HepG2 (cell line): Measurements from ENCODE around the gene UTP25. TPM values are rescaled to one million over a fixed set of nuclear protein-coding genes. Genes with fewer than 3 reads are reported as not detected.
"Not testable (repeated sequence)": the region's sequence is repeated elsewhere in the genome, so short reads cannot be mapped to it uniquely, and the experiment has no call there.

Experiments used
- ATAC-seq: fragments of 200-7000 bp; cut with Tn5 transposase; 3 replicates; pipeline ENCODE4 v1.9.1; 2020; ENCODE audit warnings: mild to moderate bottlenecking, moderate library complexity
- BruUV-seq: library from RNA; stranded (reverse); fragments of 400-500 nt; replicated peaks from 2 replicates; lab custom pipeline; 2021; lab: Mats Ljungman, UMichigan
- CTCF ChIA-PET: fragments of 300-600 bp; formaldehyde crosslinking; extraction: SDS; loops from one replicate; lab custom pipeline; 2021; ENCODE audit warnings: low total read pairs, inconsistent platforms, low intra/inter-chr PET ratio; lab: Yijun Ruan, JAX
- POLR2A ChIA-PET: fragments of 350-600 bp; sonication (Branson Sonifier 250); formaldehyde crosslinking; loops from one replicate; lab custom pipeline; 2020; ENCODE audit warnings: antibody characterized with exemption, inconsistent platforms; lab: Yijun Ruan, JAX
- DNase-seq: peaks from one replicate; pipeline ENCODE4 v3.0.0-alpha.2; 2015; ENCODE audit warnings: low spot score
- FAIRE-seq: peaks from 3 replicates; lab custom pipeline; 2011; peaks lifted over from hg19 to GRCh38; lab: Jason Lieb, UNC
- H2AFZ ChIP-seq: one replicate; pipeline ENCODE4 v1.6.1; 2011; ENCODE audit warnings: low read length, inconsistent platforms
- H3K27ac ChIP-seq: fragments of 300-600 bp; 3 replicates; pipeline ENCODE4 v1.8.0; 2011; ENCODE audit warnings: mixed run types, mild to moderate bottlenecking, mixed read lengths, low read length, inconsistent platforms; ENCODE audit not compliant: insufficient read depth; ENCODE audit errors: extremely low read length
- H3K27me3 ChIP-seq, 2 experiments: fragments of 200-600 bp in 1 of 2; 2 replicates in 1 of 2; 3 replicates in 1 of 2; pipeline versions ENCODE4 v1.6.0 to v1.8.0; 2011; ENCODE audit warnings: low read length in 2 of 2, mild to moderate bottlenecking in 2 of 2, moderate library complexity in 2 of 2, inconsistent platforms in 1 of 2; ENCODE audit not compliant: insufficient read depth in 2 of 2, control insufficient read depth in 1 of 2
- H3K36me3 ChIP-seq, 2 experiments: fragments of 200-600 bp in 1 of 2; replicated peaks in 1 of 2; 2 replicates in 1 of 2; 3 replicates in 1 of 2; pipeline versions ENCODE4 v1.5.1 to v1.8.0; 2011; ENCODE audit warnings: low read length in 2 of 2, inconsistent platforms in 1 of 2; ENCODE audit not compliant: insufficient read depth in 2 of 2, control insufficient read depth in 1 of 2
- H3K4me1 ChIP-seq: 2 replicates; pipeline ENCODE4 v1.5.1; 2012; ENCODE audit warnings: low read length, inconsistent platforms; ENCODE audit not compliant: insufficient read depth
- H3K4me2 ChIP-seq: 2 replicates; pipeline ENCODE4 v1.6.0; 2011; ENCODE audit warnings: low read depth, low read length, inconsistent platforms
- H3K4me3 ChIP-seq, 3 experiments: fragments of 200-600 bp in 1 of 3; sonication (generic), shearing (Covaris generic) in 1 of 3; replicated peaks in 1 of 3; 2 replicates each; pipeline ENCODE4 v1.5.1; 2011 to 2016; ENCODE audit warnings: low read length in 3 of 3, inconsistent platforms in 2 of 3, low read depth in 2 of 3, mild to moderate bottlenecking in 2 of 3, control low read depth in 1 of 3, mixed read lengths in 1 of 3; ENCODE audit not compliant: insufficient read depth in 1 of 3
- H3K79me2 ChIP-seq: one replicate; pipeline ENCODE4 v1.6.1; 2011; ENCODE audit warnings: low read length, inconsistent platforms; ENCODE audit not compliant: insufficient read depth
- H3K9ac ChIP-seq: 2 replicates; pipeline ENCODE4 v1.6.0; 2011; ENCODE audit warnings: mild to moderate bottlenecking, low read depth, low read length, inconsistent platforms; ENCODE audit not compliant: insufficient read depth
- H3K9me3 ChIP-seq: 2 replicates; pipeline ENCODE4 v1.5.1; 2012; ENCODE audit warnings: mild to moderate bottlenecking, low read length
- H4K20me1 ChIP-seq: 2 replicates; pipeline ENCODE4 v1.6.0; 2011; ENCODE audit warnings: inconsistent platforms, mild to moderate bottlenecking, low read length, moderate library complexity; ENCODE audit not compliant: insufficient read depth
- CTCF ChIP-seq: sonication (generic); formaldehyde crosslinking; IDR thresholded peaks from 2 replicates; pipeline ENCODE4 v1.5.0; 2020; ENCODE audit warnings: mild to moderate bottlenecking, missing genetic modification reagents, moderate library complexity
- GABPA ChIP-seq, 2 experiments: IDR thresholded peaks; 2 replicates each; pipeline ENCODE4 v1.6.1; 2011 to 2016; ENCODE audit warnings: low read depth in 2 of 2, low read length in 1 of 2, missing biosample characterization in 1 of 2, missing genetic modification characterization in 1 of 2
- KLF6 ChIP-seq: IDR thresholded peaks from 2 replicates; pipeline ENCODE4 v1.8.0; 2016; ENCODE audit warnings: missing biosample characterization, missing genetic modification reagents
- MEIS2 ChIP-seq: sonication (generic); formaldehyde crosslinking; IDR thresholded peaks from 2 replicates; pipeline ENCODE4 v1.9.0; 2021; ENCODE audit warnings: mild to moderate bottlenecking, missing genetic modification reagents
- NR3C1 ChIP-seq: sonication (generic); formaldehyde crosslinking; IDR thresholded peaks from 2 replicates; pipeline ENCODE4 v1.4.0; 2020; ENCODE audit warnings: missing genetic modification reagents
- RFX5 ChIP-seq: IDR thresholded peaks from 2 replicates; pipeline ENCODE4 v1.6.1; 2011; ENCODE audit warnings: low read depth, low read length, improper control_type of control experiment
- ZNF333 ChIP-seq: sonication (generic); formaldehyde crosslinking; IDR thresholded peaks from 2 replicates; pipeline ENCODE4 v1.4.0; 2020; ENCODE audit warnings: mild to moderate bottlenecking, missing genetic modification reagents, borderline replicate concordance
- ZNF513 ChIP-seq: sonication (generic); formaldehyde crosslinking; conservative IDR thresholded peaks from 2 replicates; pipeline ENCODE4 v1.5.0; 2020; ENCODE audit warnings: missing genetic modification reagents
- ZNF703 ChIP-seq: sonication (generic); formaldehyde crosslinking; IDR thresholded peaks from 2 replicates; pipeline ENCODE4 v1.5.1; 2020; ENCODE audit warnings: missing genetic modification reagents, mild to moderate bottlenecking, moderate library complexity, borderline replicate concordance
- ZNF724P ChIP-seq: sonication (generic); formaldehyde crosslinking; IDR thresholded peaks from 2 replicates; pipeline ENCODE4 v1.8.0; 2022; ENCODE audit warnings: missing genetic modification reagents, borderline replicate concordance
- WGBS: methylation state at CpG from one replicate; pipeline ENCODE4 v1.1.6; 2017; ENCODE audit warnings: low lambda C conversion rate; 5-methylcytosine and 5-hydroxymethylcytosine counted together
- in situ Hi-C: cut with HindIII; loops from 2 replicates; pipeline ENCODE4 v1.10.0; 2017; ENCODE audit warnings: low pct_unique_long_range_greater_than_20kb; ENCODE audit not compliant: extremely low pct_ligation_motif_present
- intact Hi-C: fragments of 100-400 bp; cut with micrococcal nuclease; formaldehyde crosslinking; loops from one replicate; pipeline ENCODE4 v1.10.0; 2022; ENCODE audit not compliant: unreplicated experiment
- polyA plus RNA-seq, 8 experiments: library from polyadenylated mRNA; depleted of rRNA in 3 of 8; stranded (reverse) in 7 of 8; unstranded in 1 of 8; fragments of >200 nt; fragmentation: Illumina TruSeq in 4 of 8; extraction: Trizol in 4 of 8; gene quantifications; 2 replicates each; pipeline versions ENCODE4 v1.2.1 to v1.2.3, GENCODE V29; 2011 to 2016; ENCODE audit warnings: low read depth in 4 of 8, missing spikeins in 1 of 8, mixed read lengths in 1 of 8; ENCODE audit not compliant: insufficient read depth in 1 of 8
- total RNA-seq, 5 experiments: library from RNA; depleted of rRNA; stranded (reverse); fragments of >200 nt; fragmentation: Illumina TruSeq; extraction: Trizol; gene quantifications; 2 replicates each; pipeline ENCODE4 v1.2.3, GENCODE V29; 2016; ENCODE audit warnings: low read depth in 1 of 5
- TF ChIP-seq, protein P1 (sequence below): sonication (generic); formaldehyde crosslinking; IDR thresholded peaks from 2 replicates; pipeline ENCODE4 v1.4.0; 2020; ENCODE audit warnings: missing genetic modification reagents

Gene UTP25
- total and polyA plus RNA-seq, 2 of the 13 experiments (the other 11 are each of a cell fraction or from before 2014, with no cell fraction given) = 4.8 to 5.7 TPM

- CTCF ChIA-PET, POLR2A ChIA-PET, H2AFZ ChIP-seq, intact Hi-C loops, H3K4me3 ChIP-seq, DNase-seq, H3K9ac ChIP-seq, H3K79me2 ChIP-seq, ATAC-seq, H3K9me3 ChIP-seq, H3K4me2 ChIP-seq, H3K4me1 ChIP-seq, H3K27me3 ChIP-seq, H3K36me3 ChIP-seq, in situ Hi-C loops, BruUV-seq, H3K27ac ChIP-seq, H4K20me1 ChIP-seq, FAIRE-seq: not testable (repeated sequence)
- no CpG with 5 or more reads among the region's 21 CpGs for WGBS
Measured at GRCh38 chr1:209898851-209899250, 71.1 kb downstream of the UTP25 start.

DNA sequence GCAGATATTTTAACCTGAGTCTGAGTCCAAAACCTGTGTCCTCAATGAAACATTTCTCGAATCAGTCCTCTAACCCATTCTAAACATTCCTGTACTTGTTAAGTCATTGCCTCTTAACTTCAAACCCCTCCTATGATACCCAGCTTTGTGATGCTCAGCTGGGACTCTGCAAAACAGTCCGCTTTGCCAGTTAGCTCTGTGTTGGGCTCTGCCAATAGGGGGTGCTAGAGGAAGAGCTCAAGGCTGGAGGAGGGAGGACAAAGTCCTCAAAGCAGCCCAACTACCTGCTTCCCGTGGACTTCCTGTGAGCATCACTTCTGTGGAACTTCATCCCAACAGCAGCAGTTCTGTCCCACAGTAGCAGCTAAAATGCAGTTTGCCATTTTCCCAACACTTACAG, 72.2 kb downstream of the UTP25 start:
- Histone ChIP-seq H3K9ac (no peak overlapping the region), H2AFZ (no peak overlapping the region), H3K9me3 (no peaks in the 10 kb centered on the region), H3K27ac (no peak overlapping the region), H3K4me2 (no peak overlapping the region), H3K79me2 (no peaks in the 10 kb centered on the region), H3K36me3 (no peaks in the 10 kb centered on the region), H3K4me3 (no peak overlapping the region), H4K20me1 (no peaks in the 10 kb centered on the region), H3K4me1 (no peaks in the 10 kb centered on the region), H3K27me3 (no peaks in the 10 kb centered on the region)
- ATAC-seq (peak; percentile 71), FAIRE-seq (no peak), DNase-seq (peak; percentile 20)
- no TSS peak for BruUV-seq
- intact Hi-C loops (no loop called here), in situ Hi-C loops (no loop called here)
- CTCF ChIA-PET = no interaction called here
- WGBS = 9% methylated on average over 3 of the region's 3 CpGs
- POLR2A ChIA-PET = no interaction called here
- TF ChIP-seq GABPA (IDR thresholded peaks at IDR 0.05; ENCODE audit: low read depth, low read length) (no peak), GABPA (CRISPR knock-in tag; IDR thresholded peaks at IDR 0.05; ENCODE audit: low read depth) (peak; percentile 42), CTCF (CRISPR knock-in tag) (peak; percentile 56), ZNF703 (no peak), KLF6 (CRISPR knock-in tag) (no peak), NR3C1 (CRISPR knock-in tag) (no peak), RFX5 (no peak), ZNF724P (no peak), ZNF333 (CRISPR knock-in tag) (no peak), ZNF513 (no peak), MEIS2 (CRISPR knock-in tag) (no peak)
- TF ChIP-seq, protein P1, sequence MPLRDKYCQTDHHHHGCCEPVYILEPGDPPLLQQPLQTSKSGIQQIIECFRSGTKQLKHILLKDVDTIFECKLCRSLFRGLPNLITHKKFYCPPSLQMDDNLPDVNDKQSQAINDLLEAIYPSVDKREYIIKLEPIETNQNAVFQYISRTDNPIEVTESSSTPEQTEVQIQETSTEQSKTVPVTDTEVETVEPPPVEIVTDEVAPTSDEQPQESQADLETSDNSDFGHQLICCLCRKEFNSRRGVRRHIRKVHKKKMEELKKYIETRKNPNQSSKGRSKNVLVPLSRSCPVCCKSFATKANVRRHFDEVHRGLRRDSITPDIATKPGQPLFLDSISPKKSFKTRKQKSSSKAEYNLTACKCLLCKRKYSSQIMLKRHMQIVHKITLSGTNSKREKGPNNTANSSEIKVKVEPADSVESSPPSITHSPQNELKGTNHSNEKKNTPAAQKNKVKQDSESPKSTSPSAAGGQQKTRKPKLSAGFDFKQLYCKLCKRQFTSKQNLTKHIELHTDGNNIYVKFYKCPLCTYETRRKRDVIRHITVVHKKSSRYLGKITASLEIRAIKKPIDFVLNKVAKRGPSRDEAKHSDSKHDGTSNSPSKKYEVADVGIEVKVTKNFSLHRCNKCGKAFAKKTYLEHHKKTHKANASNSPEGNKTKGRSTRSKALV (CRISPR knock-in tag) = no peak
